ENCODE data around the gene CLIC1.

- TF ChIP-seq CTCF (IDR thresholded peaks at IDR 0.05 in 8 of 11, conservative IDR thresholded peaks at IDR 0.05 in 3 of 11) (peak in 7 of 11 experiments; percentile 25 to 58 (median 48)), POLR2A (IDR thresholded peaks at IDR 0.05) (peak; percentile 89 to 94 (median 92)), POLR2AphosphoS5 (IDR thresholded peaks at IDR 0.05) (peak; percentile 98 to 99 (median 99))
Observed at GRCh38 chr6:31702819-31703716, 33.3 kb downstream of the CLIC1 start, which contains the start of gene ABHD16A.
